ENCODE results near the gene GBE1. TPM values are rescaled to one million over a fixed set of nuclear protein-coding genes. Genes with fewer than 3 reads are reported as not detected.
A peak's percentile ranks its signal among the peaks of the same experiment; 100 is the strongest.

GBE1 gene
- polyA plus RNA-seq, 1 experiment, result 60.1 TPM

DNA sequence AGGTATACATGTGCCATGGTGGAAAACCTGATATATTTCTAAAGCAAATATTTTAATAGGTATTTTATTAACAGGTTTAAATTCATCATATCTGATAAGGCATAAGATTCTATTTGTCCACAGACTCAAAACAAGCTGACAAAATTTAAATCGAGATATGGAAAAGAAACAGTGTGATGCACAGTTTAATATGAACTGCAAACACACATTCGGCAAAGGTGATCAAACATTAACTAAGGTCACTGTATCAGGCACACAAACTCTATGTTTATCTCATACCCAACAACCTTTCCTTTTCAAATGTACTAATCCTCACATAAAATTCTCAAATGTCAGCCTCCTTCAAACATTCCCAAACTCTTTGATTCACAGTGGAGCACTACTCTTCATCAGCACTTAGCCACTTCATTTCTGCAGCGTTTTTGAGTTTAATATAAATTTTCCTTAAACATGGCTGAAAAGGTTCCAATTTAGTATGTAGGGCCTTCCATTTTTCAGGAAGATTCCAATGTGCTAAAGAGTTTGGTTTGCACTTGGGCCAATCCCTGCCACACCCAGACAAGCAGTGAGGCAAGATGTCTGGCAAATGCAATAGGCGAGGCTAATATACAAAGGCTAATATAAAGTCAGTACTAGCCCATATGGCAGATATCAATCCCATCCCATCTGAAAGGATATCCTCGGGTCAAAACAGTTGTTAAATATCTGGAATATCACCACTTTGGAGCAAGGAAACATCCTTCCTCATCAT is 84.6 kb downstream of the GBE1 start:
- no peak for DNase-seq (ENCODE audit: low read depth, low spot score)
- TF ChIP-seq, protein P1, sequence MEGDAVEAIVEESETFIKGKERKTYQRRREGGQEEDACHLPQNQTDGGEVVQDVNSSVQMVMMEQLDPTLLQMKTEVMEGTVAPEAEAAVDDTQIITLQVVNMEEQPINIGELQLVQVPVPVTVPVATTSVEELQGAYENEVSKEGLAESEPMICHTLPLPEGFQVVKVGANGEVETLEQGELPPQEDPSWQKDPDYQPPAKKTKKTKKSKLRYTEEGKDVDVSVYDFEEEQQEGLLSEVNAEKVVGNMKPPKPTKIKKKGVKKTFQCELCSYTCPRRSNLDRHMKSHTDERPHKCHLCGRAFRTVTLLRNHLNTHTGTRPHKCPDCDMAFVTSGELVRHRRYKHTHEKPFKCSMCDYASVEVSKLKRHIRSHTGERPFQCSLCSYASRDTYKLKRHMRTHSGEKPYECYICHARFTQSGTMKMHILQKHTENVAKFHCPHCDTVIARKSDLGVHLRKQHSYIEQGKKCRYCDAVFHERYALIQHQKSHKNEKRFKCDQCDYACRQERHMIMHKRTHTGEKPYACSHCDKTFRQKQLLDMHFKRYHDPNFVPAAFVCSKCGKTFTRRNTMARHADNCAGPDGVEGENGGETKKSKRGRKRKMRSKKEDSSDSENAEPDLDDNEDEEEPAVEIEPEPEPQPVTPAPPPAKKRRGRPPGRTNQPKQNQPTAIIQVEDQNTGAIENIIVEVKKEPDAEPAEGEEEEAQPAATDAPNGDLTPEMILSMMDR (IDR thresholded peaks at IDR 0.05; ENCODE audit: low read depth, low read length), result no peak
- H3K9me3 ChIP-seq (ENCODE audit: control insufficient read depth, insufficient read depth, low read length), result no peaks in the 10 kb centered on the region
- CTCF ChIA-PET, result interaction anchor here (2.3 kb wide), 1 partner anchor 10 kb away, joined by 9 read pairs; no protein-coding TSS in a partner anchor
- H3K27me3 ChIP-seq (ENCODE audit: control insufficient read depth, insufficient read depth, low read length), result no peaks in the 10 kb centered on the region
- POLR2A ChIA-PET, result no interaction called here
- H3K27ac ChIP-seq (ENCODE audit: low read depth, low read length), result no peak overlapping the region
- H3K4me3 ChIP-seq (ENCODE audit: low read depth, low read length), result no peak overlapping the region

DNA sequence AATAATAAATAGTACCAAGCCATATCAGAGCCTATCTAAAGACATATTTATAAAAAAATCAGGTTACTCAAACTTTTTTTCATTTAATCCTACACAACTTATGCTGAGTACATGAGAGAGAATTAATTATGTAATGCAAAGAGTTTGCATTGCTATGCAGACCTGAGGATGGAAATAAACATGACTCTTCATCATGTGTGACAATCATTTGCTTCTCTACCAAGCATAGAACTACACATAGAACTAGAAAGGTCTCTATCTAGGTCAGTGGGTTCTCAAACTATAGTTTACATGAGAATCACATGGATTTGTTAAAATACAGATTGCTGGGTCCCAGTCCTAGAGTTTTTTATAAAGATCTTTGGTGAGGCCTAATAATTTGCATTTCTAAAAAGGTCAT is 86.8 kb downstream of the GBE1 start:
- DNase-seq (ENCODE audit: low read depth, low spot score), result no peak
- TF ChIP-seq, protein P1 (IDR thresholded peaks at IDR 0.05; ENCODE audit: low read depth, low read length), result no peak
- no peak overlapping the region for H3K27ac ChIP-seq (ENCODE audit: low read depth, low read length)
- no peak overlapping the region for H3K4me3 ChIP-seq (ENCODE audit: low read depth, low read length)
- no peaks in the 10 kb centered on the region for H3K9me3 ChIP-seq (ENCODE audit: control insufficient read depth, insufficient read depth, low read length)
- ChIA-PET CTCF (no interaction called here), POLR2A (no interaction called here)
- H3K27me3 ChIP-seq (ENCODE audit: control insufficient read depth, insufficient read depth, low read length), result no peaks in the 10 kb centered on the region

DNA sequence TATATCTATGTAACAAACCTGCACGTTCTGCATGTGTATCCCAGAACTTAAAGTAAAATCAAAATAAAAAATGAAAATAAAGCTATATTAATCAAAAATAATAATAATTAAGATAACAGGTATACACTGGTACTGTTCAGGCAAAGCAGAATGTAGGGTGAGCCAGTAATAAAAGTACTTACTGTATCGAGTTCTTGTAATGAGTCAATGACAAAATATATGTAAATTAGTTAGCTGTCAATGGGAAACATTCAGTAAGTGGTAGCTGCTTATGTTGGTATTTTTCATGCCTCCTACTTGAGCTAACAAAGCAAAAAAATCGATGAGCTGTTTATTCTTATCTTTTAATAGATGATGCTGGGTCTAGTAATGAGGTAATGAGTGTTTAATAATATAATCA is 93.2 kb downstream of the GBE1 start:
- Histone ChIP-seq H3K27me3 (ENCODE audit: control insufficient read depth, insufficient read depth, low read length) (no peaks in the 10 kb centered on the region), H3K4me3 (ENCODE audit: low read depth, low read length) (no peak overlapping the region), H3K27ac (ENCODE audit: low read depth, low read length) (no peak overlapping the region), H3K9me3 (ENCODE audit: control insufficient read depth, insufficient read depth, low read length) (no peaks in the 10 kb centered on the region)
- TF ChIP-seq, protein P1 (IDR thresholded peaks at IDR 0.05; ENCODE audit: low read depth, low read length), result no peak
- ChIA-PET CTCF (interaction anchor here (1.0 to 3.0 kb wide), 8 partner anchors 9 to 464 kb away, joined by 3 to 31 read pairs (median 6); no protein-coding TSS in a partner anchor), POLR2A (no interaction called here)
- DNase-seq (ENCODE audit: low read depth, low spot score), result no peak

DNA sequence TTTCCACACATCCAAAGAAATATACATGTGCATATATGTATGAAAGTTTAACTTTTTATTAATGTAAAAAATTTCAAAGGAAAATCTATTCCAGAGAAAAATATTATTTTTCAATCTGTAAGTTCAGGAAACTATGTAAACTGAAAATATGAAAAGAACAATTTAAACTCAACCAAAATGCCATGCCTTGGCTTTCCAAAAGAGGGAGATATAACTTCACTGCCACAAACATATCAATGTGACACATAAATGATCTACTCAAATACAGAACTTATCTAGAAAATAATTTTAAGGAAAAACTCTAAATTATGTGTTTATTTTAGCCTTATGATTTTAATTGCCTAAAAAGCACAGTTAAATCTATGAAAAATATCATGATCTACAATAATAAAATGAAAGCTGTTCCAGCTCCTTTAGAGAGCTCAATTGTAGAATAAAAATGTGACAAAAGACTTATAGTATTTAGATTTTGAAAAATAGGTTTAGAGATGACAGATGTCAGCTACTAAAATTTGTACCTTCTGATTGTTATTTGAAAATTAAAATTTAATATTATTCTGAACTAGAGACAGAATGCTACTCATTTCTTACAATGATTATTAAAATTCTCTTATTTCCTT is 94.8 kb downstream of the GBE1 start:
- DNase-seq (ENCODE audit: low read depth, low spot score), result no peak
- ChIA-PET POLR2A (no interaction called here), CTCF (interaction anchor here (0.7 to 3.0 kb wide), 18 partner anchors 10 to 466 kb away, joined by 3 to 31 read pairs (median 3); no protein-coding TSS in a partner anchor)
- no peaks in the 10 kb centered on the region for H3K27me3 ChIP-seq (ENCODE audit: control insufficient read depth, insufficient read depth, low read length)
- no peak overlapping the region for H3K4me3 ChIP-seq (ENCODE audit: low read depth, low read length)
- TF ChIP-seq, protein P1 (IDR thresholded peaks at IDR 0.05; ENCODE audit: low read depth, low read length), result peak; percentile 90
- no peaks in the 10 kb centered on the region for H3K9me3 ChIP-seq (ENCODE audit: control insufficient read depth, insufficient read depth, low read length)
- no peak overlapping the region for H3K27ac ChIP-seq (ENCODE audit: low read depth, low read length)

DNA sequence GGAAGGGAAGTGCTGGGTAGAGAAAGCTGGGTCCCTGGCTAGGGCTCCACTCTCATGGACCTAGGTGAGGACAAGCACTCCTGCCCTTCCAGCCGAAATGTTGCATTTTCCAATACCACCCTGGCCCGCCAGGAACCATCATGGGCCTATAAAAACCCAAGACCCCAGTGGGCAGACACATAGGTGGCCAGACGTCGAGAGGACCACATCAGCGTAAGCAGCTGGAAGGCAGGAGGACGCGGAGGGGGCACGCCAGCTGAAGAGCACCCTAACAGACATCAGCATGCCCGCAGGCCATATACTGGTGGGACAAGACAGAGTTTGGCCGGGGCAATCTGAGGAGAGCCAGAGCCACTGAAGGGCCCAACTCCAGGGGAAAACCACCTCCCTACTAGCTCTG is 98.3 kb downstream of the GBE1 start:
- CTCF ChIA-PET, result interaction anchor here (1.5 kb wide), 1 partner anchor 470 kb away, joined by 4 read pairs; no protein-coding TSS in a partner anchor
- POLR2A ChIA-PET, result no interaction called here

More for the DNA sequence above, 98.3 kb downstream of the GBE1 start:
- H3K27me3 ChIP-seq (ENCODE audit: control insufficient read depth, insufficient read depth, low read length), result no peaks in the 10 kb centered on the region
- H3K27ac ChIP-seq (ENCODE audit: low read depth, low read length), result no peak overlapping the region
- TF ChIP-seq, protein P1 (IDR thresholded peaks at IDR 0.05; ENCODE audit: low read depth, low read length), result no peak
- DNase-seq (ENCODE audit: low read depth, low spot score), result no peak
- H3K9me3 ChIP-seq (ENCODE audit: control insufficient read depth, insufficient read depth, low read length), result no peaks in the 10 kb centered on the region
- H3K4me3 ChIP-seq (ENCODE audit: low read depth, low read length), result no peak overlapping the region
